Measurements from ENCODE around the gene CBX2.
"Not testable (repeated sequence)": the region's sequence is repeated elsewhere in the genome, so short reads cannot be mapped to it uniquely, and the experiment has no call there.

Gene CBX2

GRCh38 chr17:79742951-79743476 lies 34.9 kb upstream of the CBX2 start:
- DNase-seq (ENCODE audit: low read depth in 1 of 2, low spot score in 1 of 2), result no peak

- no peak for DNase-seq (ENCODE audit: low read depth in 1 of 2, low spot score in 1 of 2)
Observed at GRCh38 chr17:79743614-79744013, 34.3 kb upstream of the CBX2 start.

DNA sequence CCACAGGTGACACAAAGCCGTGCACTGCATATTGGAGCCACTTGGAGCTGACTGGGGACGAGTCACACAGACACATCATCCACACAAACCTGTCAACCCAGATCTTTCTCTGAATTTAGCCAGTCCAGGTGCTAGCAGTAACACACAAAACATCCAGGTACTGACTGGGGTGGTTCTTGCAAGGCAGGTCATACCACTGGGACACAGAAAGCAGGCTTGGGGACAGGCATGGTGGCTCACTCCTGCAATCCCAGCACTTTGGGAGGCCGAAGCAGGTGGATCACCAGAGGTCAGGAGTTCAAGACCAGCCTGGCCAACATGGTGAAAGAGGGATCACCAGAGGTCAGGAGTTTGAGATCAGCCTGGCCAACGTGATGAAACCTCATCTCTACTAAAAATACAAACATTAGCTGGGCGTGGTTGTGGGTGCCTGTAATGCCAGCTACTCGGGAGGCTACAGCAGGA lies 32.3 kb upstream of the CBX2 start:
- no peak for DNase-seq (ENCODE audit: low read depth in 1 of 2, low spot score in 1 of 2)

DNA sequence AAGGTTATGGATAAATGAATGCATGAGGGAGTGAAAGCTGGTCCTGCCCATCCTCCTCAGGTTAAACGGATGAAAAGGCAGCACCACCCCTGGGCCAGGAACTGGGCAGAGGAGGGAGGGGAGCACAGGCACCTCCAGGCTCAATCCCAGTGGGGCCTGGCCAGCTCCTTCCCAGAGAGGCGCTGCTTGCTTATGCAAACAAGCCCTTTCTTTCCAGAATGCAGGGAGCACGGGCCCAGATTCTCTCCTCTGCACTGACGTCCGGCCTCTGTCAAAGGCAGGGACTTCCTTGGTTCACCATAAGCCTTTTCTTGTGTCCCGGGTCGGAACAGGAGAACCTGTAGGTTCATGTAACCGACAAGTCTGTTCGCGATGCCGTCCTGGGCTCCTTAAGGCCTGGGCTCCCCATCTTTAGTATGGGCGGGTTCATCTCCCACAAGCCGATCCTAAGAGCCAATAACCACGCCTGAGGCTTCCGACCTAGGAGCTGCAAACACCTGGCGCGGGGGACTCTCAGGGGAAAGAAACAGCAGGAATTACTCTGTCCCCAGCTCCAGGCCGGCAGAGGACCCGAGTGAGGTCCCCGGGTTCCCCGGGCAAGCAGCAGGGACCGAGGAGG lies 30.9 kb upstream of the CBX2 start:
- no peak for DNase-seq (ENCODE audit: low read depth in 1 of 2, low spot score in 1 of 2)

DNA sequence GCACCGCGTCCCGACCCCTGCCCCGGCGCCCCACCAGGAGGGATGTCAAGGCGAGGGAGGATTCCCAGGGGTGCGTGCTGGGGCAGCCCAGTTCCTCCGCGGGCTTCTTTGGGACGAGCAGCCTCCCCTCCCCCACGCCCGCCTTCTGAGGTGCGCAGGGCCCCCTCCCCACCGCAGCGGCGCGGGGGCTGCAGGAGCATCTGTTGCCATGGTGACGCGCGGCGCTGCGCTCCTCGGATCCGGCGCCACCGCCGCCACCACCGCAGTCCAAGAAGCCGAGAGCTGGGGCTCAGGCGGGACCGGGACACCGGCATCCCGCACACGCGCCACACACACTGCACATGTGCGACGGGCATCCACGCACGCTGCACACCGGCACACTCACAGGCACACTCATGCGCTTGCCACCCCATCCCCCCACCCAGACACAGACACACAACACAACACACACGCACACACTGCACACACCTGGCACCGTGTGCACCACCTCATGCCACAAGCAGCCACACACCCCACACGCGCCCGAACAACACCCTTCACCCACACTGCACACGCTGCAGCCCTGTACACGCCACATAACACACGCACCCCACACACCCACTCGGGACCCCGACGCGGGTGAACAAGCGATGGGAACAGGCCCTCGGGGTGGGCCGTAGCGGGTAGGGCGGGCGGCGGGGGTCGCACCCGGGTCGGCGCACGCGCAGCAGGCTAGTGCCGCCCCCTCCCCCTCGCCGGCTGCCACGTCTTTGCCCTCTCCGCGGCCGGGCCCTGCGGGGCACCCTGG lies 30.2 kb upstream of the CBX2 start:
- no peak for DNase-seq (ENCODE audit: low read depth in 1 of 2, low spot score in 1 of 2)

GRCh38 chr17:79748295-79749099 lies 29.5 kb upstream of the CBX2 start:
- no peak for DNase-seq (ENCODE audit: low read depth in 1 of 2, low spot score in 1 of 2)

- no peak for DNase-seq (ENCODE audit: low read depth in 1 of 2, low spot score in 1 of 2)
Observed at GRCh38 chr17:79749156-79749815, 28.7 kb upstream of the CBX2 start.

DNA sequence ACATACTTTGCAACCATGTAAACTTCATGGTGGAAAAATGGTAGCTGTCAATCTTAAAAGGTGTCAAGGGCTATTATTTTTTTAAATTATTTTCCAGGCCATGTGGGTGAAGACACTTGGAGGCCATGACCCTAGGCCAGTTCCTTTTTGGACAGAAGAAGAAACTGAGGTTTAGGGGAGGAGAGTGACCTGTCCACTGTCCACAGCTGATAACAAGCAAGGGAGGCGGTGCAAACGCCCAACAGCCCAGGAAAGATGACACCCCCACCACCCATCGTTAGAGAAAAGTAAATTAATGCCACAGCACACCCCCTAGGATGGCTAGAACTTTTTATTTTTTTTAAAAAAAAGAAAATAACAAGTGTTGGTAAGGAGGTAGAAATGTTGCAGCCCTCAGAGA lies 28.0 kb upstream of the CBX2 start:
- no peak for DNase-seq (ENCODE audit: low read depth in 1 of 2, low spot score in 1 of 2)

DNA sequence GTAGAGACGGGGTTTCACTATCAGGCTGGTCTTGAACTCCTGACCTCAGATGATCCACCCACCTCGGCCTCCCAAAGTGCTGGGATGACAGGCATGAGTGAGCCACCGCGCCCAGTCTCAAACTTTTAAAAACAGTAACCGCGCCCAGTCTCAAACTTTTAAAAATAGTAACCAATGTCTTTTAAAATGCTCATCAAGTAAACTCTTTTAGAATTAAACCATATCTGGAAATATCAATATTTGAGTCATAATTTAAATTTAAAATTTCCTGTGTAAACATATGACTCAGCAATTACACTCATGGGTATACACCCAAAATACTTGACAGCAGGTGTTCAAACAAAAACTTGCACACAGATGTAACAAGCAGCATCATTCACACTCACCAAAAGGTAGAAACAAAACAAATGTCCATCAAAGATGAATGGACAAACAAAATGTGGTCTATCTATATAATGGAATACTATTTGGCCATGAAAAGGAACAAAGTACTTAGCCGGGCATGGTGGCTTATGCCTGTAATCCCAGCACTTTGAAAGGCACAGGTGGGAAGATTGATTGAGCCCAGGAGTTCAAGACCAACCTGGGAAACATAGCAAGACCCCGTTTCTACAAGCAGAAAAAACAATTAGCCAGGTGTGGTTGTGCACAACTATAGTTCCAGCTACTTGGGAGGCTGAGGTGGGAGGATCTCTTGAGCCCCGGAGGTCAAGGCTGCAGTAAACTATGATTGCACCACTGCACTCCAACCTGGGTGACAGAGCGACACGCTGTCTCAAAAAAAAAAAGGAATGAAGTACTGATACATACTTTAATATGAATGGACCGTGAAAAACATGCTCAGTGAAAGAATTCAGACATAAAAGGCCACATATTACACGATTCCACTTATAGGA lies 27.1 kb upstream of the CBX2 start:
- DNase-seq (ENCODE audit: low read depth in 1 of 2, low spot score in 1 of 2), result no peak

GRCh38 chr17:79752175-79752574 lies 25.8 kb upstream of the CBX2 start:
- DNase-seq (ENCODE audit: low read depth in 1 of 2, low spot score in 1 of 2), result peak in 1 of 2 donors; percentile 33

DNA sequence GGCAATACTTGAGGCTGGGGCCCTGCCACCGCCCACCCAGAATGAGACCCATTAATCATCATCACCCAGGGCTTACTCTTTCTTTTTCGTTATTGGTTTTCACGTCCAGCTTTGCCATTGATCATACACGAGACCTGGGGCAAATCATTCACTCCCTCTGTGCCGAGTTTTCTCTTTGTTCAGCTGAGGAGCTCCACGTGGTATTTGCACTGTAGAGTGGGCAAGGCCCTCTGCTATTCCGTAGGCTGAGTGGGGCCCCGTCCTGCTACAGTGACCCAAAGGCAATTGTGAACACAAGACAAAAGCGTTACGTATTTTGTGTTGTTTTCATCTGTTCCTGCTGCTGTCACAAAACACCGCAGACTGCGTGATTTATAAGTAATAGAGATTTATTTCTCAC lies 23.6 kb upstream of the CBX2 start:
- DNase-seq (ENCODE audit: low read depth in 1 of 2, low spot score in 1 of 2), result no peak

DNA sequence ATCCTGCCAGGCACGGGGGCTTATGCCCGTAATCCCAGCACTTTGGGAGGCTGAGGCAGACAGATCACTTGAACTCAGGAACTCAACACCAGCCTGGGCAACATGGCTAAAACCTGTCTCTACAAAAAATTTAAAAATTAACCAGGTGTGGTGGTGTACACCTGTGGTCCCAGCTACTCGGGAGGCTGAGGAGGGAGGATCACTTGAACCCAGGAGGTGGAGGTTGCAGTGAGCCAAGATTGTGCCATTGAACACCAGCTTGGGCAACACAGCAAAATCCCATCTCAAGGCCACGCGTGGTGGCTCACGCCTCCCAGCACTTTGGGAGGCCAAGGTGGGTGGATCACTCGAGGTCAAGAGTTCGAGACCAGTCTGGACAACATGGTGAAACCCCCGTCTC lies 23.0 kb upstream of the CBX2 start:
- not testable (repeated sequence) for DNase-seq (ENCODE audit: low read depth in 1 of 2, low spot score in 1 of 2)

GRCh38 chr17:79755591-79755990 lies 22.4 kb upstream of the CBX2 start:
- DNase-seq (ENCODE audit: low read depth in 1 of 2, low spot score in 1 of 2), result no peak

DNA sequence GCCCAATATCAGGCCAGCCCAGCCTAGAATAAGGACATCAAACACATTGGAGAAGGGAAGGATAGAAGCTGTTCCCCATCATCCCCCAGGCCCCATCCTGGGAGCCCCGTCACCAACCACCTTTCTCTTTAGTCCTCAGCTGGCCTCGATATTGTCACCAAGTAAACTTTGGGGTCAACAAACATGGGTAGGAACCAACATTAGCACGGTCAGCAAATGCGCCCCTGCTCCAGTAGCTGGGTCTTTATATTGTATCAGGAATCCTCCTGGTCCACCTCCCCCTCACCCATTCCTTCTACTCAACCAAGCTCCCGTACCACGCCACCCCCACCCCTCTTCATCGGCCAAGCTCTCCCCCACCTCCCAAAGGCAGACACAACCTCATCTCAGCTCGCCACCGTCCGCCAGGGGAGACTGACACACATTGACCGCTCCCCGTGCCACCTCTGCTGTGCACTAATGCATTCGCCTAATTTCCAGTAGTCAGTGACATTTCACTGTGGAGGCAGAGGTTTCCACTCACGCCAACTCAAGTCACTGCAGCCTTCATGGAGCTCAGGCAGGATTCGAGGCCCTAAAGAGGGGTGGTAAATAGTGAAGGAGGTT lies 20.7 kb upstream of the CBX2 start:
- no peak for DNase-seq (ENCODE audit: low read depth in 1 of 2, low spot score in 1 of 2)

DNA sequence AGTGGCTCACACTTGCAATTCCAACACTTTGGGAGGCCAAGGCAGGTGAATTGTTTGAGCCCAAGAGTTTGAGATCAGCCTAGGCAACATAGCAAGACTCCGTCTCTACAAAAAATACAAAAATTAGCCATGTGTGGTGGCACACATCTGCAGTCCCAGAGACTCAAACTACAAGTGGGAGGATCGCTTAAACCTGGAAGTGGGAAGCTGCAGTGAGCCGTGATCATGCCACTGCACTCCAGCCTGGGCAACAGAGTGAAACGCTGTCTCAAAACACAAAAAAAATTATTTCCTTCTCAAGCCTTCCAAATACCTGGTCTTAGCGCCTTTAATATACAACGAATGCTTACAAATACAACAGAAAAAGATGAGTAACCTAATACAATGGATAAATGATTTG lies 19.7 kb upstream of the CBX2 start:
- no peak for DNase-seq (ENCODE audit: low read depth in 1 of 2, low spot score in 1 of 2)

- DNase-seq (ENCODE audit: low read depth in 1 of 2, low spot score in 1 of 2), result no peak
Observed at GRCh38 chr17:79760197-79760906, 17.6 kb upstream of the CBX2 start.

GRCh38 chr17:79761894-79762589 lies 15.9 kb upstream of the CBX2 start:
- no peak for DNase-seq (ENCODE audit: low read depth in 1 of 2, low spot score in 1 of 2)

- DNase-seq (ENCODE audit: low read depth in 1 of 2, low spot score in 1 of 2), result no peak
Observed at GRCh38 chr17:79765708-79766107, 12.2 kb upstream of the CBX2 start.
